Activated CD8-positive, alpha-beta memory T cell treated with anti-CD3 and anti-CD28 coated beads, Interleukin-2, amount 50 U/mL, for 4 hours (primary cell): ENCODE results near the gene FSTL3.
"Not testable (repeated sequence)": the region's sequence is repeated elsewhere in the genome, so short reads cannot be mapped to it uniquely, and the experiment has no call there.

ENCODE experiments used
- DNase-seq: peaks from one replicate; pipeline ENCODE4 v3.0.0-alpha.2; 2020

The FSTL3 gene

GRCh38 chr19:718251-718951 lies 42.2 kb downstream of the FSTL3 start:
- no peak for DNase-seq

- DNase-seq = no peak
Measured at GRCh38 chr19:718991-719512, 42.9 kb downstream of the FSTL3 start.

- DNase-seq = no peak
Measured at GRCh38 chr19:719636-720344, 43.6 kb downstream of the FSTL3 start.

- DNase-seq = no peak
Measured at GRCh38 chr19:720345-721160, 44.4 kb downstream of the FSTL3 start.

GRCh38 chr19:722553-723101 lies 46.4 kb downstream of the FSTL3 start:
- no peak for DNase-seq

GRCh38 chr19:723247-723646 lies 47.1 kb downstream of the FSTL3 start:
- no peak for DNase-seq

- no peak for DNase-seq
Measured at GRCh38 chr19:723714-724113, 47.5 kb downstream of the FSTL3 start.

GRCh38 chr19:725461-726089 lies 49.4 kb downstream of the FSTL3 start:
- DNase-seq = no peak

GRCh38 chr19:726993-727956 lies 51.1 kb downstream of the FSTL3 start:
- DNase-seq = no peak

GRCh38 chr19:728011-728410 lies 51.8 kb downstream of the FSTL3 start:
- no peak for DNase-seq

- DNase-seq = not testable (repeated sequence)
Measured at GRCh38 chr19:729564-729963, 53.4 kb downstream of the FSTL3 start.

- no peak for DNase-seq
Measured at GRCh38 chr19:729965-730668, 53.9 kb downstream of the FSTL3 start.

GRCh38 chr19:731000-731399 lies 54.8 kb downstream of the FSTL3 start:
- DNase-seq = no peak

- DNase-seq = no peak
Measured at GRCh38 chr19:732148-733069, 56.2 kb downstream of the FSTL3 start.
